Keratinocyte (primary cell): ENCODE results near the gene C10orf120.

Experiments used
- CTCF ChIP-seq, 3 experiments: IDR thresholded peaks in 1 of 3; conservative IDR thresholded peaks in 1 of 3; optimal IDR thresholded peaks in 1 of 3; 2 replicates in 2 of 3; 3 replicates in 1 of 3; pipeline versions ENCODE3 to v1.5.1; 2011; ENCODE audit warnings: low read length in 3 of 3, mild to moderate bottlenecking in 3 of 3, moderate library complexity in 2 of 3, control low read depth in 1 of 3, inconsistent platforms in 1 of 3; ENCODE audit not compliant: insufficient read depth in 2 of 3; ENCODE audit errors: extremely low read depth in 1 of 3
- EZH2 ChIP-seq: IDR thresholded peaks from one replicate; pipeline ENCODE4 v1.6.1; 2012; ENCODE audit warnings: inconsistent platforms, mild to moderate bottlenecking, low read length, moderate library complexity

- TF ChIP-seq CTCF (optimal IDR thresholded peaks at IDR 0.05 in 1 of 3, IDR thresholded peaks at IDR 0.05 in 1 of 3, conservative IDR thresholded peaks at IDR 0.05 in 1 of 3; ENCODE audit: extremely low read depth in 1 of 3, insufficient read depth in 2 of 3, low read length in 3 of 3): no peak
- no peak for TF ChIP-seq EZH2
Observed at GRCh38 chr10:122730238-122730637, 30.6 kb upstream of the C10orf120 start.
